HEK293 (cell line): ENCODE measurements around the gene SETD7.

Experiments used
- CTCF ChIA-PET: fragments of 350-600 bp; formaldehyde crosslinking; extraction: SDS; loops from one replicate; lab custom pipeline; 2021; ENCODE audit warnings: antibody characterized with exemption; lab: Yijun Ruan, JAX
- POLR2A ChIA-PET: fragments of 300-600 bp; formaldehyde crosslinking; extraction: SDS; loops from one replicate; lab custom pipeline; 2020; ENCODE audit warnings: antibody characterized with exemption, inconsistent platforms; lab: Yijun Ruan, JAX
- H3K27ac ChIP-seq: fragments of 200-500 bp; sonication (Bioruptor generic); 2 replicates; pipeline ENCODE4 v1.5.1; 2014; ENCODE audit warnings: low read depth, low read length, control low read depth, inconsistent platforms; ENCODE audit errors: extremely low read depth
- H3K36me3 ChIP-seq, 2 experiments: fragments of 200-500 bp in 1 of 2; sonication (Bioruptor generic) in 1 of 2; 1 replicate in 1 of 2; 2 replicates in 1 of 2; pipeline ENCODE4 v1.5.1; 2014 to 2017; ENCODE audit warnings: inconsistent platforms in 2 of 2, low read length in 2 of 2; ENCODE audit not compliant: control insufficient read depth in 2 of 2, insufficient read depth in 1 of 2
- H3K4me1 ChIP-seq: fragments of 200-500 bp; sonication (Bioruptor generic); 2 replicates; pipeline ENCODE4 v1.5.1; 2014; ENCODE audit warnings: mild to moderate bottlenecking, low read length, inconsistent platforms; ENCODE audit not compliant: control insufficient read depth, insufficient read depth
- H3K4me3 ChIP-seq: 2 replicates; pipeline ENCODE4 v1.5.1; 2011; ENCODE audit warnings: low read depth, mild to moderate bottlenecking, control low read depth, low read length, moderate library complexity
- H3K9me3 ChIP-seq: fragments of 200-500 bp; sonication (Bioruptor generic); 2 replicates; pipeline ENCODE4 v1.5.1; 2014; ENCODE audit warnings: low read depth, low read length, inconsistent platforms; ENCODE audit not compliant: control insufficient read depth, insufficient read depth
- BCL11B ChIP-seq: fragments of 450-650 bp; formaldehyde crosslinking; IDR thresholded peaks from 2 replicates; pipeline ENCODE4 v1.5.1; 2016; ENCODE audit warnings: low read depth, missing biosample characterization, missing genetic modification characterization
- FEZF1 ChIP-seq: fragments of 450-650 bp; formaldehyde crosslinking; IDR thresholded peaks from 2 replicates; pipeline ENCODE4 v1.5.1; 2016; ENCODE audit warnings: missing biosample characterization, missing genetic modification characterization
- GLIS1 ChIP-seq: fragments of 450-650 bp; formaldehyde crosslinking; IDR thresholded peaks from 2 replicates; pipeline ENCODE4 v1.5.1; 2016; ENCODE audit warnings: missing biosample characterization, missing genetic modification characterization
- OSR2 ChIP-seq: fragments of 450-650 bp; formaldehyde crosslinking; IDR thresholded peaks from 2 replicates; pipeline ENCODE4 v1.5.1; 2016; ENCODE audit warnings: missing biosample characterization, missing genetic modification characterization
- ZBTB44 ChIP-seq: fragments of 450-650 bp; IDR thresholded peaks from 2 replicates; pipeline ENCODE4 v1.5.1; 2018; ENCODE audit warnings: missing biosample characterization, mild to moderate bottlenecking, missing genetic modification characterization
- ZFP37 ChIP-seq: fragments of 450-650 bp; formaldehyde crosslinking; IDR thresholded peaks from 2 replicates; pipeline ENCODE4 v1.5.1; 2016; ENCODE audit warnings: missing biosample characterization, missing genetic modification characterization
- ZFP69B ChIP-seq: fragments of 450-650 bp; formaldehyde crosslinking; IDR thresholded peaks from 2 replicates; pipeline ENCODE4 v1.5.1; 2016; ENCODE audit warnings: missing biosample characterization, missing genetic modification characterization
- ZNF112 ChIP-seq: fragments of 450-650 bp; formaldehyde crosslinking; IDR thresholded peaks from 2 replicates; pipeline ENCODE4 v1.5.0; 2017; ENCODE audit warnings: missing biosample characterization, missing genetic modification characterization
- ZNF366 ChIP-seq: fragments of 450-650 bp; formaldehyde crosslinking; conservative IDR thresholded peaks from 2 replicates; pipeline ENCODE4 v1.5.1; 2016; ENCODE audit warnings: missing biosample characterization, missing genetic modification characterization
- ZNF48 ChIP-seq: fragments of 450-650 bp; formaldehyde crosslinking; IDR thresholded peaks from 2 replicates; pipeline ENCODE4 v1.5.1; 2016; ENCODE audit warnings: missing biosample characterization, missing genetic modification characterization
- ZNF510 ChIP-seq: fragments of 450-650 bp; formaldehyde crosslinking; IDR thresholded peaks from 2 replicates; pipeline ENCODE4 v1.5.1; 2018; ENCODE audit warnings: mild to moderate bottlenecking, missing genetic modification characterization, missing biosample characterization; ENCODE audit not compliant: insufficient replicate concordance
- ZNF580 ChIP-seq: fragments of 450-650 bp; formaldehyde crosslinking; IDR thresholded peaks from 2 replicates; pipeline ENCODE4 v1.5.1; 2016; ENCODE audit warnings: missing biosample characterization, missing genetic modification characterization
- ZNF621 ChIP-seq: fragments of 450-650 bp; formaldehyde crosslinking; IDR thresholded peaks from 2 replicates; pipeline ENCODE4 v1.5.1; 2017; ENCODE audit warnings: missing biosample characterization, missing genetic modification characterization
- TF ChIP-seq, protein P1 (sequence below): fragments of 450-650 bp; formaldehyde crosslinking; conservative IDR thresholded peaks from 2 replicates; pipeline ENCODE4 v1.5.1; 2016; ENCODE audit warnings: low read depth, missing biosample characterization, missing genetic modification characterization

Gene SETD7

GRCh38 chr4:139585473-139585872 lies 29.5 kb upstream of the SETD7 start (continued):
- TF ChIP-seq, protein P1, sequence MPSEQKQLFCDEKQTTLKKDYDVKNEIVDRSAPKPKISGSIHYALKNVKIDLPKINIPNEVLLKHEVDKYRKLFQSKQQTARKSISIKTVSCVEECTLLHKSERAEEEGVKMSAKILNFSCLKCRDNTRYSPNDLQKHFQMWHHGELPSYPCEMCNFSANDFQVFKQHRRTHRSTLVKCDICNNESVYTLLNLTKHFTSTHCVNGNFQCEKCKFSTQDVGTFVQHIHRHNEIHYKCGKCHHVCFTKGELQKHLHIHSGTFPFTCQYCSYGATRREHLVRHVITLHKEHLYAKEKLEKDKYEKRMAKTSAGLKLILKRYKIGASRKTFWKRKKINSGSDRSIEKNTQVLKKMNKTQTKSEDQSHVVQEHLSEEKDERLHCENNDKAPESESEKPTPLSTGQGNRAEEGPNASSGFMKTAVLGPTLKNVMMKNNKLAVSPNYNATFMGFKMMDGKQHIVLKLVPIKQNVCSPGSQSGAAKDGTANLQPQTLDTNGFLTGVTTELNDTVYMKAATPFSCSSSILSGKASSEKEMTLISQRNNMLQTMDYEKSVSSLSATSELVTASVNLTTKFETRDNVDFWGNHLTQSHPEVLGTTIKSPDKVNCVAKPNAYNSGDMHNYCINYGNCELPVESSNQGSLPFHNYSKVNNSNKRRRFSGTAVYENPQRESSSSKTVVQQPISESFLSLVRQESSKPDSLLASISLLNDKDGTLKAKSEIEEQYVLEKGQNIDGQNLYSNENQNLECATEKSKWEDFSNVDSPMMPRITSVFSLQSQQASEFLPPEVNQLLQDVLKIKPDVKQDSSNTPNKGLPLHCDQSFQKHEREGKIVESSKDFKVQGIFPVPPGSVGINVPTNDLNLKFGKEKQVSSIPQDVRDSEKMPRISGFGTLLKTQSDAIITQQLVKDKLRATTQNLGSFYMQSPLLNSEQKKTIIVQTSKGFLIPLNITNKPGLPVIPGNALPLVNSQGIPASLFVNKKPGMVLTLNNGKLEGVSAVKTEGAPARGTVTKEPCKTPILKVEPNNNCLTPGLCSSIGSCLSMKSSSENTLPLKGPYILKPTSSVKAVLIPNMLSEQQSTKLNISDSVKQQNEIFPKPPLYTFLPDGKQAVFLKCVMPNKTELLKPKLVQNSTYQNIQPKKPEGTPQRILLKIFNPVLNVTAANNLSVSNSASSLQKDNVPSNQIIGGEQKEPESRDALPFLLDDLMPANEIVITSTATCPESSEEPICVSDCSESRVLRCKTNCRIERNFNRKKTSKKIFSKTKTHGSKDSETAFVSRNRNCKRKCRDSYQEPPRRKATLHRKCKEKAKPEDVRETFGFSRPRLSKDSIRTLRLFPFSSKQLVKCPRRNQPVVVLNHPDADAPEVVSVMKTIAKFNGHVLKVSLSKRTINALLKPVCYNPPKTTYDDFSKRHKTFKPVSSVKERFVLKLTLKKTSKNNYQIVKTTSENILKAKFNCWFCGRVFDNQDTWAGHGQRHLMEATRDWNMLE (tag by site-specific recombination): no peak
- no peak for TF ChIP-seq ZNF366 (tag by site-specific recombination)
- TF ChIP-seq ZNF112 (tag by site-specific recombination): no peak
- TF ChIP-seq ZFP69B (tag by site-specific recombination): no peak

GRCh38 chr4:139584784-139585183 lies 28.8 kb upstream of the SETD7 start:
- Histone ChIP-seq H3K27ac (no peak overlapping the region), H3K4me1 (no peaks in the 10 kb centered on the region; the same call in 1 of the 2 replicates), H3K9me3 (no peaks in the 10 kb centered on the region), H3K4me3 (no peak overlapping the region), H3K36me3 (no peaks in the 10 kb centered on the region)
- CTCF ChIA-PET: interaction anchor here (1.1 kb wide), 1 partner anchor 18 kb away, joined by 6 read pairs; no protein-coding TSS in a partner anchor
- POLR2A ChIA-PET: interaction anchor here (1.0 kb wide), 1 partner anchor 26 kb away, joined by 3 read pairs; no protein-coding TSS in a partner anchor
- no peak for TF ChIP-seq ZNF580 (tag by site-specific recombination)
- TF ChIP-seq ZFP37 (tag by site-specific recombination): no peak
- no peak for TF ChIP-seq ZNF48 (tag by site-specific recombination)

- CTCF ChIA-PET: no interaction called here
- POLR2A ChIA-PET: interaction anchor here (1.0 kb wide), 1 partner anchor 25 kb away, joined by 3 read pairs; no protein-coding TSS in a partner anchor
- H3K9me3 ChIP-seq: no peaks in the 10 kb centered on the region
- TF ChIP-seq ZBTB44 (tag by site-specific recombination): no peak
- TF ChIP-seq GLIS1 (tag by site-specific recombination): no peak
- no peak for TF ChIP-seq BCL11B (tag by site-specific recombination)
- no peak for TF ChIP-seq FEZF1 (tag by site-specific recombination)
- TF ChIP-seq ZNF510 (tag by site-specific recombination): no peak
- TF ChIP-seq OSR2 (tag by site-specific recombination): no peak
- TF ChIP-seq ZNF621: no peak
- no peaks in the 10 kb centered on the region for H3K36me3 ChIP-seq
- H3K27ac ChIP-seq: no peak overlapping the region
- H3K4me3 ChIP-seq: no peak overlapping the region
- no peaks in the 10 kb centered on the region; the same call in 1 of the 2 replicates for H3K4me1 ChIP-seq
These were observed 28.0 kb upstream of the SETD7 start for GRCh38 chr4:139584013-139584412.
